HepG2 (cell line): ENCODE measurements around the gene CBY1. TPM values are rescaled to one million over a fixed set of nuclear protein-coding genes. Genes with fewer than 3 reads are reported as not detected.

Experiments used
- AHDC1 ChIP-seq: sonication (generic); formaldehyde crosslinking; IDR thresholded peaks from 2 replicates; pipeline ENCODE4 v1.5.1; 2020; ENCODE audit warnings: mild to moderate bottlenecking, missing genetic modification reagents, borderline replicate concordance
- BHLHE40 ChIP-seq: IDR thresholded peaks from 2 replicates; pipeline ENCODE4 v1.6.1; 2011; ENCODE audit warnings: low read length, improper control_type of control experiment
- CTCF ChIP-seq: sonication (generic); formaldehyde crosslinking; IDR thresholded peaks from 2 replicates; pipeline ENCODE4 v1.5.0; 2020; ENCODE audit warnings: mild to moderate bottlenecking, missing genetic modification reagents, moderate library complexity
- DMAP1 ChIP-seq: IDR thresholded peaks from 2 replicates; pipeline ENCODE4 v1.6.1; 2016
- HMGXB4 ChIP-seq, 2 experiments: sonication (generic) in 1 of 2; formaldehyde crosslinking in 1 of 2; IDR thresholded peaks; 2 replicates each; pipeline versions ENCODE4 v1.4.0 to v1.6.1; 2018 to 2020; ENCODE audit warnings: missing genetic modification reagents in 2 of 2, borderline replicate concordance in 1 of 2, low read depth in 1 of 2, mild to moderate bottlenecking in 1 of 2, missing biosample characterization in 1 of 2
- PAX8 ChIP-seq: sonication (generic); formaldehyde crosslinking; IDR thresholded peaks from 2 replicates; pipeline ENCODE4 v1.8.0; 2022; ENCODE audit warnings: mild to moderate bottlenecking, missing genetic modification reagents, borderline replicate concordance
- RBM39 ChIP-seq: fragments of 200-400 bp; formaldehyde crosslinking; IDR thresholded peaks from one replicate; pipeline ENCODE4 v1.6.1; 2018; ENCODE audit warnings: antibody characterized with exemption, mild to moderate bottlenecking, low read depth, low read length; ENCODE audit not compliant: poor library complexity, severe bottlenecking
- SALL1 ChIP-seq: sonication (generic); formaldehyde crosslinking; IDR thresholded peaks from 2 replicates; pipeline ENCODE4 v1.8.0; 2022; ENCODE audit warnings: mild to moderate bottlenecking, missing genetic modification reagents
- SKI ChIP-seq: fragments of 450-650 bp; IDR thresholded peaks from one replicate; pipeline ENCODE4 v1.6.1; 2018; ENCODE audit warnings: mild to moderate bottlenecking; ENCODE audit not compliant: partially characterized antibody
- SP1 ChIP-seq, 2 experiments: fragments of 450-650 bp in 1 of 2; sonication (generic) in 1 of 2; formaldehyde crosslinking in 1 of 2; IDR thresholded peaks; 2 replicates each; pipeline versions ENCODE4 v1.4.0 to v1.6.1; 2016 to 2020; ENCODE audit warnings: missing genetic modification reagents in 1 of 2
- ZBTB7A ChIP-seq: sonication (generic); formaldehyde crosslinking; IDR thresholded peaks from 2 replicates; pipeline ENCODE4 v1.8.0; 2022; ENCODE audit warnings: mild to moderate bottlenecking, missing genetic modification reagents
- ZNF782 ChIP-seq: sonication (generic); formaldehyde crosslinking; IDR thresholded peaks from 2 replicates; pipeline ENCODE4 v1.4.0; 2020; ENCODE audit warnings: missing genetic modification reagents, mild to moderate bottlenecking, borderline replicate concordance
- polyA plus RNA-seq, 8 experiments: library from polyadenylated mRNA; depleted of rRNA in 3 of 8; stranded (reverse) in 7 of 8; unstranded in 1 of 8; fragments of >200 nt; fragmentation: Illumina TruSeq in 4 of 8; extraction: Trizol in 4 of 8; gene quantifications; 2 replicates each; pipeline versions ENCODE4 v1.2.1 to v1.2.3, GENCODE V29; 2011 to 2016; ENCODE audit warnings: low read depth in 4 of 8, missing spikeins in 1 of 8, mixed read lengths in 1 of 8; ENCODE audit not compliant: insufficient read depth in 1 of 8
- total RNA-seq, 5 experiments: library from RNA; depleted of rRNA; stranded (reverse); fragments of >200 nt; fragmentation: Illumina TruSeq; extraction: Trizol; gene quantifications; 2 replicates each; pipeline ENCODE4 v1.2.3, GENCODE V29; 2016; ENCODE audit warnings: low read depth in 1 of 5

Gene CBY1
- total and polyA plus RNA-seq, 2 of the 13 experiments (the other 11 are each of a cell fraction or from before 2014, with no cell fraction given): 19.7 to 20.3 TPM

- TF ChIP-seq CTCF (CRISPR knock-in tag): peak; percentile 19
- TF ChIP-seq SKI: peak; percentile 33
- 0 out of 2 replicates have a peak, but pooled peaks have one; percentile 47 for TF ChIP-seq SALL1 (CRISPR knock-in tag)
- peak; percentile 27; the same call in 1 of the 2 replicates for TF ChIP-seq PAX8 (CRISPR knock-in tag)
- TF ChIP-seq ZNF782: no peak
- no peak for TF ChIP-seq SP1 (IDR thresholded peaks at IDR 0.05)
- TF ChIP-seq SP1 (CRISPR knock-in tag; IDR thresholded peaks at IDR 0.05): peak; percentile 55; the same call in 1 of the 2 replicates
- peak; percentile 79 for TF ChIP-seq ZBTB7A
- TF ChIP-seq AHDC1 (CRISPR knock-in tag): peak; percentile 55; the same call in 1 of the 2 replicates
- peak; percentile 68 for TF ChIP-seq RBM39
- TF ChIP-seq BHLHE40: peak; percentile 95
- TF ChIP-seq DMAP1: 0 out of 2 replicates have a peak, but pooled peaks have one; percentile 17
- TF ChIP-seq HMGXB4 (CRISPR knock-in tag; IDR thresholded peaks at IDR 0.05; ENCODE audit: borderline replicate concordance in 1 of 2, low read depth in 1 of 2): peak in 1 of 2 experiments; percentile 76; a peak in 2 of 4 replicates
These were observed at the start of gene CBY1, which contains the start of gene FAM227A (continued) for GRCh38 chr22:38656256-38657044.
